Measurements from ENCODE around the gene CYP46A1. TPM values are rescaled to one million over a fixed set of nuclear protein-coding genes. Genes with fewer than 3 reads are reported as not detected.

CYP46A1 gene
- total and polyA plus RNA-seq, 2 experiments from 2014 or later, result 0.47 to 1.7 TPM

- Histone ChIP-seq H3K27ac (no peak overlapping the region), H3K9me2 (replicated peaks; ENCODE audit: insufficient read depth) (no peaks in the 10 kb centered on the region), H3K4me2 (no peak overlapping the region), H3K36me3 (replicated peaks; ENCODE audit: insufficient read depth, low read depth) (no peaks in the 10 kb centered on the region), H4K20me1 (ENCODE audit: insufficient read depth, poor library complexity, severe bottlenecking) (no peaks in the 10 kb centered on the region), H3K4me1 (ENCODE audit: insufficient read depth) (no peaks in the 10 kb centered on the region), H3K9me3 (ENCODE audit: low read depth) (no peaks in the 10 kb centered on the region), H3K4me3 (no peak overlapping the region), H3K79me2 (no peaks in the 10 kb centered on the region), H2AFZ (no peak overlapping the region), H3K27me3 (no peaks in the 10 kb centered on the region)
- TF ChIP-seq CTCF (IDR thresholded peaks at IDR 0.05; ENCODE audit: poor library complexity), result no peak
- no peak for TF ChIP-seq EZH2 (IDR thresholded peaks at IDR 0.05; ENCODE audit: borderline replicate concordance)
- no peak for TF ChIP-seq EZH2phosphoT487 (IDR thresholded peaks at IDR 0.05; ENCODE audit: low read depth, severe bottlenecking, unreplicated experiment)
- 81% methylated on average over 10 of the region's 10 CpGs for WGBS (ENCODE audit: low lambda C conversion rate, missing lambda C conversion rate)
- peak; percentile 1 for DNase-seq (ENCODE audit: low spot score)
Measured at GRCh38 chr14:99716091-99716849, 32.2 kb downstream of the CYP46A1 start.

- Histone ChIP-seq H2AFZ (no peak overlapping the region), H3K9me3 (ENCODE audit: low read depth) (no peaks in the 10 kb centered on the region), H3K4me1 (ENCODE audit: insufficient read depth) (no peaks in the 10 kb centered on the region), H3K9me2 (replicated peaks; ENCODE audit: insufficient read depth) (no peaks in the 10 kb centered on the region), H3K27me3 (no peaks in the 10 kb centered on the region), H3K27ac (no peak overlapping the region), H3K79me2 (no peaks in the 10 kb centered on the region), H4K20me1 (ENCODE audit: insufficient read depth, poor library complexity, severe bottlenecking) (no peaks in the 10 kb centered on the region), H3K4me3 (no peak overlapping the region), H3K36me3 (replicated peaks; ENCODE audit: insufficient read depth, low read depth) (no peaks in the 10 kb centered on the region), H3K4me2 (no peak overlapping the region)
- TF ChIP-seq EZH2 (IDR thresholded peaks at IDR 0.05; ENCODE audit: borderline replicate concordance) (no peak), CTCF (IDR thresholded peaks at IDR 0.05; ENCODE audit: poor library complexity) (no peak), EZH2phosphoT487 (IDR thresholded peaks at IDR 0.05; ENCODE audit: low read depth, severe bottlenecking, unreplicated experiment) (no peak)
- DNase-seq (ENCODE audit: low spot score), result peak; percentile 6
- WGBS (ENCODE audit: low lambda C conversion rate, missing lambda C conversion rate), result 95% methylated on average over 14 of the region's 14 CpGs
Measured at GRCh38 chr14:99716850-99717681, 33.0 kb downstream of the CYP46A1 start.

- H3K4me3 ChIP-seq, result no peak overlapping the region
- no peaks in the 10 kb centered on the region for H3K79me2 ChIP-seq
- TF ChIP-seq EZH2phosphoT487 (IDR thresholded peaks at IDR 0.05; ENCODE audit: low read depth, severe bottlenecking, unreplicated experiment) (no peak), EZH2 (IDR thresholded peaks at IDR 0.05; ENCODE audit: borderline replicate concordance) (no peak), CTCF (IDR thresholded peaks at IDR 0.05; ENCODE audit: poor library complexity) (no peak)
- no peaks in the 10 kb centered on the region for H3K9me2 ChIP-seq (replicated peaks; ENCODE audit: insufficient read depth)
- H2AFZ ChIP-seq, result no peak overlapping the region
- H4K20me1 ChIP-seq (ENCODE audit: insufficient read depth, poor library complexity, severe bottlenecking), result no peaks in the 10 kb centered on the region
- H3K27me3 ChIP-seq, result no peaks in the 10 kb centered on the region
- no peaks in the 10 kb centered on the region for H3K36me3 ChIP-seq (replicated peaks; ENCODE audit: insufficient read depth, low read depth)
- no peaks in the 10 kb centered on the region for H3K9me3 ChIP-seq (ENCODE audit: low read depth)
- no peak for DNase-seq (ENCODE audit: low spot score)
- H3K27ac ChIP-seq, result no peak overlapping the region
- WGBS (ENCODE audit: low lambda C conversion rate, missing lambda C conversion rate), result 85% methylated on average over 5 of the region's 5 CpGs
- no peaks in the 10 kb centered on the region for H3K4me1 ChIP-seq (ENCODE audit: insufficient read depth)
- no peak overlapping the region for H3K4me2 ChIP-seq
Measured at GRCh38 chr14:99717682-99718013, 33.5 kb downstream of the CYP46A1 start.

Measured in hepatocyte (in vitro differentiated cells).